Activated T-cell treated with anti-CD3 and anti-CD28 coated beads for 24 hours (primary cell): ENCODE data around the gene SMPD3.

Source experiments
- DNase-seq: peaks from one replicate; pipeline ENCODE4 v3.0.0-alpha.2; 2020; ENCODE audit warnings: low read depth

Gene SMPD3

DNA sequence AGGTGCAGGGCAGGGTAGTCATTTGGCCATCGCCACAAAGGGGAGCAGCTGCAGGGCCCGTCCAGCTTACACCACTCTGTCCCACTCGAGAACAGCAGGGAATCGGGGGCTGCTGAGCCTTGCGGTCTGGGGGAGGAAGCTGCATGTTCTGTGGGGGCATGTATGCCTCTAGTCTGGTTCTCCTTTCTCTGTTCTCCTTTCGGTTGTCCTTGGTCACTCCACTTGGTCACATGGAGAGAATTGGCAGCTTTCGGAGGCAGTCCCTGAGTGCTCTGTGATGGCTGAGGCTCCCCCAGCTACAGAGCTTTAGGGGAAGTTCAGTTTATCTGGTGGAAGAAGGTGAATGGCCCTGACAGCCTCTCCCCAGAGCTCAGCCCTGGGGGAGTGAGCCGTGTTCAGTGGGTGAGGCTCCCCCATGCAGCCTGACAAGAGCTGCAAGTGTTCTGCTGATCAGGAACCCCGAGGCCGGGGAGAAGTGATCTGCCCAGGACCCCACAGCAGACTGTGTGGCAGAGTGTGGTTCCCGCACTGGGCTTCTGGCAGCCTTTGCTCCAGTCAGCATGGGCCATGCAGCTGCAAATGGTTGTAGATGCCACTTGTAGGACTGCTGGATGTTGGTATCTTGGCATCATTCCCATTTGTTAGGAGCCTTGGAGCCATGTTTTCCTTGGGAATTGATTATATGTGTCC lies 22.3 kb upstream of the SMPD3 start:
- DNase-seq: no peak

DNA sequence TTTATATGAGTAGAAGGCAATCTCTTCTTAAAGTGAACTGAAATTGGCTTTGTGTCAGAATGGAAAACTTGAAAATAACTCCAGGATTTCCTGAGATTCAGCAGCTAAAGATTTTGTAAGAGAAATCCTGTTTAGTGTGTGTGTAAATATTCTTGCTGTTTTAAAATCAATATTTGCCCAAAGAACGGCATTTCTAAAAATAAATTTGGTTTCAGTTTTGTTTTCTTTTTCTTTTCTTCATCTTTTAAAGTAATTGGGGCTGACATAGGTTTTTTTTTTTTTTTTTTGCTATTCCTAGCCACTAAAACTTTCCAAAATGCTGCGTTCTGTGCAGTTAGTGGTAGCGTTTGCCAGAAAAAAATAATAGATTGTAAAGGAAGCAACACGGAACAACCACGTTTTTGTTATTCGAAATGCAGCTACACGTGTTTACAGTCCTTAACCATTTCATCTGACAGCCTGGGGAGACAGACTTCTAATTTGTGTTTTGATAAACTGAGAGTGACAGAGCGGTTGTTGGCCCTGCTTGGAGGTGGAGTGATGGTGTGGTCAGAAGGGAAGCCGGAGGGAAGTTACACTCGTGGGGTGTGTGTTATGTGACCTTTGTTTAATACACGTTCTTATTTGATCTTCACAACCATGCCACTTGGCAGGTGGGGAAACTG lies 21.6 kb upstream of the SMPD3 start:
- no peak for DNase-seq

DNA sequence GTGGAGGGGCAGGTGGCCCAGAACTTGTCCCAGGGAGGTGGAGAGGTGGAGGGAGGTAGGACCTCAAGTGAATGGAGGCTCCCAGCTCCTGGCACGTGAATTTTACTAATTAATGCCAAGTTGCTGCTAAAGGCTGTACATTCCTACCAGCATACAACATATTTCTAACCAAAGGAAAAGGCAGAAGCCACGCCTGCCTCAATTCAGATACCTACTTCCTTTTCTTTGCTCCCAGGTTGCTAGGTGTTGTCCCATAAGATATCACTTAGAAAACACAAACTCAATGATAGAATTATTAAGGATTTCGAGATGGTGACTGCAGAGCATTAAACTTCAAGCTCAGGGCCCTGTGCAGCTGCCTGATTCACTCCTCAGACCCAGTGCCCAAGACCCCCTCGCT lies 20.5 kb upstream of the SMPD3 start:
- no peak for DNase-seq

GRCh38 chr16:68466174-68466573 lies 17.9 kb upstream of the SMPD3 start:
- no peak for DNase-seq

DNA sequence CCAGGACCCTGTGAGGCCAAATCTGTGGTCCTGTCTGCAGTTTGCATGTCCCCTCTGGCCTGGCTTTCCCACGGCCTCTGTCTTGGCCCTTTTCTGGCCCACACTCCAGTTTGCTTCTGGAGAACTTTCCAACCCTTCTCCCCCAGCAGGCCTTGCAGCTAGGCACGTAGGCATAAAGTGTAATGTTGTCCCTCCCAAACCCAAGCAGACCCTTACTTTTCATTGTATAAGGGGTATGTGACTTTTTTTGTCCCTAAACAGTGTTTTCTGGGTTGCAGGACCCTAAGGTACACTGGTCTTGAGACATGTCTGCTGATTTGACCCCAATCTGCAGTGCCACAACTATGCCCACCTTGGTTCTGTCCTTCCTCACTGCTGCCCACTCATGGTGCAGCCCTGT lies 15.6 kb upstream of the SMPD3 start:
- DNase-seq: no peak

DNA sequence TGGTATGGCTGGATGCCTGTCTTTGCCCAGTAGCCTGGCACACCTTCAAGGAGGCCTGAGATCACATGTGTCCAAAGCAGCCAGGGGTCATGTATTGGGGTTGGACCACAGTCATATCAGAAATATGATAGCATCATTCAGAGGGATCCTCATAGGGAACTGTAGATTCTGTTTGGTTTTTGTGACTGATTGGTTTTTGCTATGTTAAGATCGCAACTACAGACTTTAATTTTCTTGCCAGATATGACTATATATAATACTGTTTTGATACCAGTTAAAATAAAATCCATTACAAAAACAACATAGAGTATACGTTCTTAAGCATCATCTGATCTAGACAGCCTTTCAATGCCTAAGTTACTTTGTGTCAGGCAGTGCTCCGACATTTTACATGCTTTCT lies 11.8 kb upstream of the SMPD3 start:
- DNase-seq: no peak

DNA sequence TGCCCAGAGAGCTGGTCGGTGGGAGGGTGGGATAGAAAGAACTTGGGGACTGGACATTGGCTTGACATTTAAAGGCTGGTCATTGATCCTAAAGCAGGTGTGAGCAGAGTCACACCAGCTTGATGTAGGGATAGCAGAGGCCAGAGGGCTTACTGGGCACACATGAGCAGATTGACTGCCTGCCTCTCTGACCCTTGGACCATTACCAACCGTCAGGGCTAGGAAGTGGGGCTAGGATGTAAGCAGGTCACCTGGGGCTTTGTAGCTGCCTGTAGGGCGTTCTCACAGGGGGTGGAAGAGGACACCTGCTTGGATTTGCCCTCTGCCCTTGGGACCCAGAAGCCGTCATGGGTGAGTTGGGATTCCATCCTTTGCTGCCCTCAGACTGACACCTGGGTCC lies 11.1 kb upstream of the SMPD3 start:
- no peak for DNase-seq

DNA sequence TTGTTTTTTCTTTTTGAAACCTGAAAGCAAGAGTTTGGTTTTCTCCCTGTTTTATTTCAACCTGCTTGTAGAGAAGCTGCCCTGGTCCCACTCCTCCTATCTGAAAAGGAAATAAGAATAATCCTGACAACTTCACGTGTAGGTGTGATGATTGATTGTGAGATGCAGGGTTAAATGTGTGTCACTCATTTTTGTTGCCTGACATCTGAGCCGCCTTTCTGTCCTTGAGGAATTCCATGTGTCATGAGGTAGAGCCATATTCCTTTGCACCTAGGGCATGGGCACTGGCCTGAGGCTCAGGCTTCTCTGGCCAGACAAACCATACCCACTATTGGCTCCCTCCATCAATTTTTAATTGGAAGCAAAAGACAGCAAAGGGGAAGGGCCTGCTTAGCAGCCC lies 10.2 kb upstream of the SMPD3 start:
- no peak for DNase-seq

DNA sequence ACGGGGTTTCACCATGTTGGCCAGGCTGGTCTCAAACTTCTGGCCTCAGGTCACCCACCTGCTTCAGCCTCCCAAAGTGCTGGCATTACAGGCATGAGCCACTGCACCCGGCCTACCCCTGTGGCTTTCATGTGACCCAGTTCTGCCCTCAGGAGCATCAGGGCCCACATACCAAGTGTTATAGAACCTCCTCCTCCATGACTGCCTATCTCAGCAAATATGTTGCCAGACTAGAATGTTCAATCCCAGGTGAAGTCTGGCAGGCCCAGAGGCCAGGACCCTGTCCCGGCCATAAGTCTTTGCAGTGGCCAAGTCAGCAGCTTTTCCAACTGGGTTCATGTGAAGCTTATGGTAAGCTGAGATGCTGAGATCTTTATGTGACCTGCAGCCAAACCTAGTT lies 9.8 kb upstream of the SMPD3 start:
- DNase-seq: no peak

DNA sequence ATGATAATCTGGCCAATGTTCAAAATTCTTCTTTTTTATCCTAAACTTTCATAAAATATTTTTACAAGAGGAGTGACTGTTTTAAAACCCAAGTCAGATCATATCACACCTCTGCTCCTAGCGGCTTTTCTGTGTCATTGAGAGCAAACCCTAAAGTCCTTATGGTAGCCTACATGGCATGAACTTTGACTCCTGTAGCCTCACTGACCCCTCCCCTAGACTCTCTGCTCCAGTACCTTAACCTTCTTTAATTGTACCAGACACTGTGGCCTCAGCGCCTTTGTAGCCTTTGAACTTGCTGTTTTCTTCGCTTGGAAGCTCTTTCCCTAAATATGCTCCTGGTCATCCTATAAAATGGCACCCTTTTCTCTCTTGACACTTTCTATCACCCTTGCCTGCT lies 7.3 kb upstream of the SMPD3 start:
- no peak for DNase-seq

DNA sequence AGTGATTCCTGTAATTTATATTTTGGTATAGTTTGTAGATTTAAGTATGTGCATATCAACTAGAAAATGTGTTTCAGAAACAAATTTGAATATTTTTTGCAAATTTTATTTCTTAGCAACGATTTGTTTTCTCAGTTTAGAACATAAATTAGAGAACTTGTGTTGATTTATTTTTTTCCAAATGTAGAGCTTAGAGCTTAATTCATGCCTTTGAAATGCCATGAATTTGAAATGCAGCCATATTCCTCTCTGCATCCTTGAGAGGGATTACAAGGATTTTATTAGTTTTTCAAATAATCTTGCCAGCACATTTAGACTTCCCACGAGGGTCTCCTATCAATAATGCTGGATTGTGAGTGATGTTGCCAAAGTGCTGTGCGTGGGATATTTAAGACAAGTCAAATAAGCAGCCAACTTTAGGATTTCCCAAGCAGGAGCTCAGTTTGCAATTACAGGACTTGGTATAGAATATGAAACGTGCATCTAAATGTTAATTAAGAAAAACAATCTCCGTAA lies 6.7 kb upstream of the SMPD3 start:
- DNase-seq: no peak

- no peak for DNase-seq
Measured at GRCh38 chr16:68453816-68454215, 5.5 kb upstream of the SMPD3 start.

DNA sequence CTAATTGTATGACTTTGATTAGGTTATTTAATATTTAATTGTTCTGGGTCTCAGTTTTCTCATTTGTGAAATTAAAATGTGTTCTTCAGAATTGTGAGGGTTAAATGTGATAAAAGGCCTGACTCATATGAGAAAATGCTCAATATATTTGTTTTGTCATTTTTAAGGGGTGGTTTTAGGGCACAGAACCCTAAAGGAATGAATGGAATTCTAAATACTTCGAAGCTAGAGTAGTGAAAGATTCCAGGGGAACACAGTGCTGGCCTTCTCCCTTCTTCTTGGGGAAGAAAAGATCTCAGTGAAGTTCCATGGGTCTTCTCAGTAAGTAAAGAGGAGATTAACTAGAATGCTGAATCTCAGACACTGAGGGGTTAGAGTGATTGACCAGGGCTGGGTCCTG lies 3.9 kb upstream of the SMPD3 start:
- DNase-seq: no peak

- DNase-seq: no peak
Measured at GRCh38 chr16:68451676-68452075, 3.4 kb upstream of the SMPD3 start.

DNA sequence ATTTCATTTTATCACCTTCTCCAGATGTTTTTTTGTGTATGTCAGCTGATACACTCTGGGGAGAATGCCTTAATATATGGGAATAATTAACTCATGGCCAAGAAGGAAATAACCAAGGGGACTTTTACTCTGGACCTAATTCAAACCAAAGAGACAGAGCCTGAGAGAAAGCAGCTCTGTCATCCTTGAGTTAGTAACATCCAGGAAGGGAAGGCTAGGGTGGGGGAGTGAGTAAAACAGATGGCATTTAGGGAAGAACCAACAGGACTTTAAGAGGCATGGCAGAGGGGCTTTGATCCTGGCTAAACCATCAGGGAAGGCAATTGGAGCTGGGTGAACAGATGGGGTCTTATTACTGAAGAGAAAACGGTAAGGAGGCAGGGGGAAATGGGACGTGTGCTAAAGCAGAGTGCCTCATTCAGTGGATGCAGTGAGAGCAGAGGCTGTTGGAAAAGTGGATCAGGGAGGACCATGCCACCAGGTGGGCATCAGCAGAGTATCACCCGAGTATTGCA lies 2.5 kb upstream of the SMPD3 start:
- no peak for DNase-seq

GRCh38 chr16:68447653-68448359 lies 502 bp downstream of the SMPD3 start:
- no peak for DNase-seq

- DNase-seq: no peak
Measured at GRCh38 chr16:68446681-68447652, 1.3 kb downstream of the SMPD3 start.

DNA sequence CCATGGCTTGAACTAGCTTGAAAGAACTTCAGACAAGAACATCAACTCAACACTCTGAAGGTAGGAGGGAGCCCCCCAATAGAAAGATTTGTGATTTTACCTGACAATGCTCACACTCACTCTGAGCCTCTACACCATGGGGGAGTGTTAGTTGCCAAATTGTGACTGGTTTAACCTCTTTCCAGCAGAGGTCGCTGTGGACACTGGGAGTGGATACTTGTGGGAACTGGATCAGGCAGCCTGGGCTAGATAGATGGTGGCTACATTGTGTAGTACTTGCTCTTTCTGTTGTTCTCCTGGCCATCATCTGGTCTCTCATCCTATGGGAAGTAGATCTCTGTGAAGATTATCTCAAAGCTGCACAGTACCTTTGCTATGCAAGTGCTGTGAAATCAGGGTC lies 2.9 kb downstream of the SMPD3 start:
- no peak for DNase-seq

DNA sequence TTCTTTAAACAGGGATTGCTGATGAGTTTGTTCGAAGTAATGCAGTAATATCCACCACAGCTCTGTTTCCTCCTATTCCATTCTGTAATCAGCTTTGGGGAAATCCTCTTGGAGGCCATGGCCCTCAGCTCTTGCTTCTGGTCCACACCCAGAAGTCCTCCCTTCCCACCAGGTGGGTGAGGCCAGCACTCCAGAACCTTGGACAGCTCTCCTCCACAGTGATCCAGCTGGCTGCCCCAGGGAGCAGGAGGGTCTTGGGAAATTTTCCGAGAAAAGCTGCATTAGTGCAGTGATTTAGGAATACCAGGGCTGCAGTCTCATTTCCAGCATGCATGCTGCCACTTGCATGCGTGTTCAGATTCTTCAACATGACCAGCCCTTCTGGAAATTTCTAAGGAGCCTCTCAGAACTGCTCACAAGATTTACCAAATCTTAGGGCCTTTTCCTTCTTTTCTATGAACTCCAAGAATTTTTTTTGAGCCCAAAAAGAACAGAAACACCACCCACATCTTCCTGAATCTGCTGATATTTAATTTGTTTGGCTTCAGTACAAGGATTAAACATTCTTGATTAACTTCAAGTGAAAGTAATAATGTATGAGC lies 4.2 kb downstream of the SMPD3 start:
- DNase-seq: no peak

GRCh38 chr16:68436581-68436980 lies 11.7 kb downstream of the SMPD3 start:
- no peak for DNase-seq

DNA sequence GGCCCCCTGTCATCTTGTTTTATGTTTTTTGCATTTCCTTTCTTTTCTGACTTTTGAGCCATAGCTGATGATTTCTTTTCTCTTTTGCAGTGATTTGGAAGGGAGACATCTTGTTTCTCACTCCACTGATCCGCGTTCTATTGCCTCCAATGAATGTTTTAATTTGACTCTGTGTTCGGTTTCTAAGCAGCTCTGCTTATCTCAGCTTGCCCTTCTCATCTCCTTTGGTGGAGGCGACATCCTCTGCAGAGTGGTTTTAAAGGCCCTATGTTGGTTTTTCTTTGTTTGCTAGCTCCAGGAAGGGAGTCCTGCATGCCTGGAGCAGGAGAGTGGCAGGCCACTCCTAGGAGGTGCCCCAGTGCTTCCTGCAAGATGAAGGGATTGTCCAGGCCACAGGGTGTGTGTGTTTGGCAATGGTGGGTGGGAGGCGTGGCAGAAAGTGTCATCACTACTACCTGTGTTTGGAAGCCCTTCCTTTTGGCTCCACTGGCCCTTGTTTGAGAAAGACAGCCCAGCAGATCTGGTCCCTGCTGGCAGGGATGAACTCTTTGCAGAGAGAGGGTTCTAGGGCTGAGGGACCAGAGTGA lies 13.6 kb downstream of the SMPD3 start:
- no peak for DNase-seq
